Activated naive CD4-positive, alpha-beta T cell treated with anti-CD3 and anti-CD28 coated beads, Interleukin-2, amount 50 U/mL, for 16 hours (primary cell): ENCODE measurements around the gene GUCD1.
"Not testable (repeated sequence)": the region's sequence is repeated elsewhere in the genome, so short reads cannot be mapped to it uniquely, and the experiment has no call there.

ENCODE experiments used
- DNase-seq: peaks from one replicate; pipeline ENCODE4 v3.0.0-alpha.2; 2020

The GUCD1 gene

GRCh38 chr22:24554313-24555164 is at the start of gene GUCD1:
Gene GUCD1, minus strand, starts transcription at chr22:24555138. Its CDS starts 147 bp downstream, at chr22:24554991.
- DNase-seq: peak; percentile 25

GRCh38 chr22:24603770-24604629 is 49.1 kb upstream of the GUCD1 start:
- not testable (repeated sequence) for DNase-seq

GRCh38 chr22:24602847-24603769 is 48.2 kb upstream of the GUCD1 start, which contains the start of gene GGT1:
Gene GGT1, plus strand, starts transcription at chr22:24603193. Its CDS starts 7,889 bp downstream, at chr22:24611082.
- DNase-seq: not testable (repeated sequence)

GRCh38 chr22:24602105-24602749 is 47.3 kb upstream of the GUCD1 start:
- DNase-seq: not testable (repeated sequence)

GRCh38 chr22:24601217-24602104 is 46.5 kb upstream of the GUCD1 start:
- DNase-seq: no peak

- DNase-seq: not testable (repeated sequence)
Observed at GRCh38 chr22:24599958-24600715, 45.2 kb upstream of the GUCD1 start.

- DNase-seq: no peak
Observed at GRCh38 chr22:24599514-24599913, 44.6 kb upstream of the GUCD1 start.

- not testable (repeated sequence) for DNase-seq
Observed at GRCh38 chr22:24597076-24597475, 42.1 kb upstream of the GUCD1 start.

GRCh38 chr22:24595863-24596262 is 40.9 kb upstream of the GUCD1 start:
- DNase-seq: no peak

GRCh38 chr22:24595228-24595627 is 40.3 kb upstream of the GUCD1 start:
- no peak for DNase-seq

- DNase-seq: no peak
Observed at GRCh38 chr22:24594569-24595120, 39.7 kb upstream of the GUCD1 start.

GRCh38 chr22:24593836-24594568 is 39.1 kb upstream of the GUCD1 start:
- DNase-seq: no peak

GRCh38 chr22:24593559-24593835 is 38.6 kb upstream of the GUCD1 start:
- not testable (repeated sequence) for DNase-seq

GRCh38 chr22:24592851-24593558 is 38.1 kb upstream of the GUCD1 start, which contains the start of gene LRRC75B:
Gene LRRC75B, minus strand, starts transcription at chr22:24593073. Its CDS starts 34 bp downstream, at chr22:24593039.
- no peak for DNase-seq

GRCh38 chr22:24592058-24592850 is 37.3 kb upstream of the GUCD1 start:
- DNase-seq: no peak

GRCh38 chr22:24591286-24591830 is 36.4 kb upstream of the GUCD1 start:
- no peak for DNase-seq

GRCh38 chr22:24590596-24591173 is 35.7 kb upstream of the GUCD1 start:
- no peak for DNase-seq
